Stimulated activated CD4-positive, alpha-beta T cell treated with anti-CD3 and anti-CD28 coated beads, Interleukin-4, amount 100 ng/mL, for 24 hours (primary cell): ENCODE results near the gene DNAH6.
A peak's percentile ranks its signal among the peaks of the same experiment; 100 is the strongest.
"Not testable (repeated sequence)": the region's sequence is repeated elsewhere in the genome, so short reads cannot be mapped to it uniquely, and the experiment has no call there.

Source experiments
- DNase-seq: peaks from one replicate; pipeline ENCODE4 v3.0.0-alpha.2; 2020

Gene DNAH6

GRCh38 chr2:84757648-84758047 lies 241.3 kb downstream of the DNAH6 start:
- DNase-seq, result no peak

- DNase-seq, result no peak
These were observed 250.5 kb downstream of the DNAH6 start for GRCh38 chr2:84766791-84767190.

GRCh38 chr2:84768840-84769239 lies 252.5 kb downstream of the DNAH6 start:
- no peak for DNase-seq

- no peak for DNase-seq
These were observed 254.0 kb downstream of the DNAH6 start for GRCh38 chr2:84770280-84770679.

- DNase-seq, result no peak
These were observed 255.0 kb downstream of the DNAH6 start for GRCh38 chr2:84771251-84771650.

- not testable (repeated sequence) for DNase-seq
These were observed 257.3 kb downstream of the DNAH6 start for GRCh38 chr2:84773562-84773961.

- DNase-seq, result no peak
These were observed 259.7 kb downstream of the DNAH6 start for GRCh38 chr2:84776011-84776410.

- no peak for DNase-seq
These were observed 262.8 kb downstream of the DNAH6 start for GRCh38 chr2:84778911-84779690.

GRCh38 chr2:84779781-84780180 lies 263.5 kb downstream of the DNAH6 start:
- no peak for DNase-seq

GRCh38 chr2:84781942-84782716 lies 265.8 kb downstream of the DNAH6 start:
- DNase-seq, result peak; percentile 68

- DNase-seq, result peak; percentile 37
These were observed 266.6 kb downstream of the DNAH6 start for GRCh38 chr2:84782717-84783442.

GRCh38 chr2:84785950-84786349 lies 269.7 kb downstream of the DNAH6 start:
- no peak for DNase-seq

GRCh38 chr2:84786601-84787000 lies 270.3 kb downstream of the DNAH6 start:
- DNase-seq, result no peak

GRCh38 chr2:84788027-84788426 lies 271.7 kb downstream of the DNAH6 start:
- no peak for DNase-seq

- DNase-seq, result no peak
These were observed 272.2 kb downstream of the DNAH6 start for GRCh38 chr2:84788498-84788897.

GRCh38 chr2:84792856-84793522 lies 276.7 kb downstream of the DNAH6 start:
- DNase-seq, result no peak

GRCh38 chr2:84793641-84794040 lies 277.3 kb downstream of the DNAH6 start:
- no peak for DNase-seq

- no peak for DNase-seq
These were observed 280.5 kb downstream of the DNAH6 start for GRCh38 chr2:84796798-84797197.

- DNase-seq, result no peak
These were observed 281.0 kb downstream of the DNAH6 start for GRCh38 chr2:84797271-84797670.

GRCh38 chr2:84799772-84800171 lies 283.5 kb downstream of the DNAH6 start:
- no peak for DNase-seq

GRCh38 chr2:84800194-84800805 lies 284.0 kb downstream of the DNAH6 start:
- no peak for DNase-seq

- no peak for DNase-seq
These were observed 285.5 kb downstream of the DNAH6 start for GRCh38 chr2:84801811-84802210.
